ENCODE results near the gene TECTB. TPM values are rescaled to one million over a fixed set of nuclear protein-coding genes. Genes with fewer than 3 reads are reported as not detected.

TECTB gene
- total RNA-seq, 4 donors from 2014 or later: not detected

DNA sequence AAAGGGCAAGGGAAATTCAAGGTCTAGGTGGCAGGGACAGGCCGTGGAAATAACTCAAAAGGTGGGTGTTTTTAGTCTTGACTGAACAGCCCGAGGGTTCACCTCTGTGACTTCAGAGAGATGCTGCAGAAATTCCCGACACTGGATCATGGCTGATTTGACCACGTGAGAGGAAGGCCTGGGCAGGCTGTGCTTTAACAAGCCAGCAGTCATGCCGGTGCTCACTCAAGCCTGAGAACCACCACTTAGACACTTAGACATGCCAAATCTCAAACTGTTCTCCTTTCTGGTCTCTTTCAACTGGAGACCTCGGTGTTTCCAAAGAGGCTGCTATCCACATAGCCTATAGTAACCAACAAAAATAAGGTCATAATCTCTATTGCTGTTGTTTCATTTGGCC, 15.4 kb downstream of the TECTB start:
- no peak overlapping the region for H3K4me3 ChIP-seq
- no peaks in the 10 kb centered on the region for H3K9me3 ChIP-seq
- ATAC-seq (no peak), DNase-seq (no peak)
- intact Hi-C loops (cut with DNase I; ENCODE audit: low total_unique reads): loop anchor here (5.0 kb wide), 1 partner anchor 56 kb away; no protein-coding TSS in a partner anchor
- H3K27ac ChIP-seq: no peak overlapping the region
- H3K27me3 ChIP-seq: no peaks in the 10 kb centered on the region
- no peaks in the 10 kb centered on the region for H3K36me3 ChIP-seq
- in situ Hi-C loops (cut with MboI; ENCODE audit: low sequenced_read_pairs in 4 of 4): no loop called here
- H3K4me1 ChIP-seq: peaks cover 22 to 27% of the 10 kb centered on the region in 2 donors
- TF ChIP-seq, protein P1, sequence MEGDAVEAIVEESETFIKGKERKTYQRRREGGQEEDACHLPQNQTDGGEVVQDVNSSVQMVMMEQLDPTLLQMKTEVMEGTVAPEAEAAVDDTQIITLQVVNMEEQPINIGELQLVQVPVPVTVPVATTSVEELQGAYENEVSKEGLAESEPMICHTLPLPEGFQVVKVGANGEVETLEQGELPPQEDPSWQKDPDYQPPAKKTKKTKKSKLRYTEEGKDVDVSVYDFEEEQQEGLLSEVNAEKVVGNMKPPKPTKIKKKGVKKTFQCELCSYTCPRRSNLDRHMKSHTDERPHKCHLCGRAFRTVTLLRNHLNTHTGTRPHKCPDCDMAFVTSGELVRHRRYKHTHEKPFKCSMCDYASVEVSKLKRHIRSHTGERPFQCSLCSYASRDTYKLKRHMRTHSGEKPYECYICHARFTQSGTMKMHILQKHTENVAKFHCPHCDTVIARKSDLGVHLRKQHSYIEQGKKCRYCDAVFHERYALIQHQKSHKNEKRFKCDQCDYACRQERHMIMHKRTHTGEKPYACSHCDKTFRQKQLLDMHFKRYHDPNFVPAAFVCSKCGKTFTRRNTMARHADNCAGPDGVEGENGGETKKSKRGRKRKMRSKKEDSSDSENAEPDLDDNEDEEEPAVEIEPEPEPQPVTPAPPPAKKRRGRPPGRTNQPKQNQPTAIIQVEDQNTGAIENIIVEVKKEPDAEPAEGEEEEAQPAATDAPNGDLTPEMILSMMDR (IDR thresholded peaks at IDR 0.05 in 4 of 5, conservative IDR thresholded peaks at IDR 0.05 in 1 of 5): no peak
- TF ChIP-seq POLR2A (IDR thresholded peaks at IDR 0.05): no peak

DNA sequence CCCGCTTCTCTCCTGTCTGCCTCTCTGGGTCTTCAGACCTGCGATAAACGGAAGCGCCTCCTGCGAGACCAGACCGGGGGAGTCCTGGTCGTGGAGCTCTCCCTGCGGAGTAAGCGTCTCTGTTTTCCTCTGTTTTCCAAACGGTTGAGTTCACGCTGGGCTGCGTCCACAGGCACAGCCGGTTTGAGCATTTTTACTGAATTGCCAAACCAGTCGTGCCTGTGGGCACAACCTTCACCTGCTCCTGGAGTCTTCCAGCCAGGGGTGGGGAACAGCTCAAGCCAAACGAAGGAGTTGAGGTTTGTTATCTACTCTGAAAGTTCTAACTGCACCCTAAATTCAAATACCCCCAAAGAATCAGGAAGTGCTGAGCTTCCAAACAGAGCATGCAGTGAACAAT, 16.3 kb downstream of the TECTB start:
- Histone ChIP-seq H3K9me3 (no peaks in the 10 kb centered on the region), H3K36me3 (no peaks in the 10 kb centered on the region), H3K4me3 (no peak overlapping the region), H3K4me1 (peaks cover 22 to 27% of the 10 kb centered on the region in 2 donors), H3K27ac (no peak overlapping the region), H3K27me3 (no peaks in the 10 kb centered on the region)
- ATAC-seq (no peak), DNase-seq (no peak)
- in situ Hi-C loops (cut with MboI; ENCODE audit: low sequenced_read_pairs in 4 of 4): no loop called here
- TF ChIP-seq, protein P1 (IDR thresholded peaks at IDR 0.05 in 4 of 5, conservative IDR thresholded peaks at IDR 0.05 in 1 of 5): no peak
- no peak for TF ChIP-seq POLR2A (IDR thresholded peaks at IDR 0.05)
- intact Hi-C loops (cut with DNase I; ENCODE audit: low total_unique reads): loop anchor here (5.0 kb wide), 1 partner anchor 57 kb away; no protein-coding TSS in a partner anchor

- no peak for DNase-seq
- no peaks in the 10 kb centered on the region for H3K9me3 ChIP-seq
- in situ Hi-C loops (cut with MboI; ENCODE audit: low sequenced_read_pairs in 4 of 4): loop anchor here in 3 of 4 donors (25.0 kb wide), 1 partner anchor 115 kb away; the partner anchor contains the start of gene GPAM (in 3 of the 3)
- H3K27me3 ChIP-seq: no peaks in the 10 kb centered on the region
- no peak for ATAC-seq
- no peak overlapping the region for H3K4me3 ChIP-seq
- TF ChIP-seq, protein P1 (IDR thresholded peaks at IDR 0.05 in 4 of 5, conservative IDR thresholded peaks at IDR 0.05 in 1 of 5): no peak
- TF ChIP-seq POLR2A (IDR thresholded peaks at IDR 0.05): no peak
- H3K36me3 ChIP-seq: no peaks in the 10 kb centered on the region
- H3K4me1 ChIP-seq: peaks cover under 1 to 2% of the 10 kb centered on the region in 2 donors
- H3K27ac ChIP-seq: no peak overlapping the region
- intact Hi-C loops (cut with DNase I; ENCODE audit: low total_unique reads): no loop called here
These were observed 19.1 kb downstream of the TECTB start for GRCh38 chr10:112302335-112302734.

DNA sequence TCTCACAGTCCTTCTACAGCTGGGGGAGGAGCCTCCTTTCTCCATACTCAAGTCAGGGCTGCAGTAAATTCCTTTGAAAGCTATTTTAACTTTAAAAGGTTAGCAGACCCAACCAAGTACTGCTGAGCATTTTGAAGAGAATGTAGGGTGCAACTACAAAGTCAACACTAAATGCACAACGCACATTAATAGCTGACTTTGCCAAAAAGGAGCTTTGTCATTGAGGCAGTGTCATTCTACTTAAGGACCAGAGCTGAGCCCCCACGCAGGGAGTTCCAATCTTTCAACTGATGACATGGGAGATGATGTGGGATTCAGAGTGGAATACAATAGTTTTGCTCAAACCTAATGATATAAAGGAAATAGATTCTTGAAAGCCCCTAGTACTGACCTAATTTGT, 20.3 kb downstream of the TECTB start:
- intact Hi-C loops (cut with DNase I; ENCODE audit: low total_unique reads) (no loop called here), in situ Hi-C loops (cut with MboI; ENCODE audit: low sequenced_read_pairs in 4 of 4) (loop anchor here in 3 of 4 donors (25.0 kb wide), 1 partner anchor 116 kb away; the partner anchor contains the start of gene GPAM (in 3 of the 3))
- no peak overlapping the region for H3K27ac ChIP-seq
- DNase-seq (no peak), ATAC-seq (no peak)
- H3K27me3 ChIP-seq: no peaks in the 10 kb centered on the region
- no peaks in the 10 kb centered on the region for H3K4me1 ChIP-seq
- no peaks in the 10 kb centered on the region for H3K36me3 ChIP-seq
- TF ChIP-seq, protein P1 (IDR thresholded peaks at IDR 0.05 in 4 of 5, conservative IDR thresholded peaks at IDR 0.05 in 1 of 5): no peak
- no peak overlapping the region for H3K4me3 ChIP-seq
- H3K9me3 ChIP-seq: no peaks in the 10 kb centered on the region
